Measurements from ENCODE around the gene DBH. TPM values are rescaled to one million over a fixed set of nuclear protein-coding genes. Genes with fewer than 3 reads are reported as not detected.

DBH gene
- total and polyA plus RNA-seq, 2 donors (not counting 1 experiment from before 2014, with no cell fraction given): not detected

DNA sequence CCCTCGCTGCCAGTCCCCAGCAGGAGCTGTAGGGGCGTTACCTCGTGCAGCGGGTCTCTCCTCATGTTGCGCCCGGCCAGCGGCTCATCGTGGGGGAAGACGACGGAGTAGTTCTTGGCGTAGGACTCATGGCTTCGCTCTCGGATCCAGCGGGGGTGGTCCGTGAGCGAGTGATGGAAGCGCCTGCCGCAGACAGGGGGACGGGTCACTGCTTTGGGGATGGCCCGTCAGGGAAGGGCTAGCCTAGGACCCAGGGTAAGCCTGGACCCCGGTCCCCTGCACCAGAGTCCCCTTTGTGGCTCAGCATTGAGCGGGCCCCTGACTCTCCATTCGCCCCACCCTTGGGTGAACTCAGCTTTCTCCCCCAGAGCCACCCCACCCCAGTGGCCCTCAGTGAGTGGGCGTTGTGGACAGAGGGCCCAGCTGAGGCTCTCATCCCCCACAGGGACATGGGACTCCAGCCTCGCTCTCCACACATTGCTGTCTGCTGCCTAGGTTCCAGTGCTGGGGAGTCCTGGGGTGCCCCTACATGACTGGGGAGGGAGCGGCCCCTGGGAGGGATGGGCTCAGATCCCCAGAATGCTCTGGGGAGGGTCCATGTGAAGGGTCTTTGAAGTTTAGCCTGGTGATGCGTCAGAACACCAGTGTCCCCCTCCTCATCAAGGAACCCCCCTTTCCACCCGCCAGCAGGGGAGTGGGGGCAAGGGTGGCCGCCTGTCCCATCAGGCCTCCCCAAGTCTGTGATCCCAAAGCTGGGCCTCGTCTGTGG is 72.3 kb downstream of the DBH start:
- no peaks in the 10 kb centered on the region for H3K9me3 Mint-ChIP-seq (ENCODE audit: insufficient read depth)
- Histone ChIP-seq H3K27ac (ENCODE audit: low read length in 2 of 2) (no peak overlapping the region), H3K9ac (ENCODE audit: low read length) (no peak overlapping the region), H3K4me1 (ENCODE audit: control insufficient read depth in 2 of 2, insufficient read depth in 2 of 2, low read length in 2 of 2) (peaks cover 0 to 24% of the 10 kb centered on the region in 2 donors), H3K36me3 (replicated peaks in 1 of 2; ENCODE audit: control extremely low read depth in 1 of 2, control insufficient read depth in 1 of 2, extremely low read depth in 1 of 2, insufficient read depth in 2 of 2, low read length in 1 of 2) (no peaks in the 10 kb centered on the region), H3K79me2 (ENCODE audit: control insufficient read depth, insufficient read depth, low read length) (no peaks in the 10 kb centered on the region), H3K9me3 (ENCODE audit: control extremely low read depth in 1 of 3, control insufficient read depth in 2 of 3, insufficient read depth in 1 of 3, low read length in 2 of 3) (no peaks in the 10 kb centered on the region), H3K4me3 (ENCODE audit: control extremely low read depth in 1 of 5, extremely low read depth in 1 of 5, insufficient read depth in 1 of 5, low read depth in 2 of 5, low read length in 4 of 5) (no peak overlapping the region), H3K4me2 (replicated peaks; ENCODE audit: low read depth, low read length, poor library complexity, severe bottlenecking) (no peak overlapping the region), H2AFZ (ENCODE audit: insufficient read depth, low read depth, low read length, poor library complexity, severe bottlenecking) (no peak overlapping the region), H4K20me1 (ENCODE audit: control insufficient read depth, insufficient read depth, low read length, poor library complexity, severe bottlenecking) (no peaks in the 10 kb centered on the region), H3K27me3 (replicated peaks in 1 of 4; ENCODE audit: control extremely low read depth in 1 of 4, control insufficient read depth in 3 of 4, insufficient read depth in 4 of 4, low read length in 3 of 4) (peaks cover 0 to 2% (median 0%) of the 10 kb centered on the region in 4 experiments)
- TF ChIP-seq, protein P1, sequence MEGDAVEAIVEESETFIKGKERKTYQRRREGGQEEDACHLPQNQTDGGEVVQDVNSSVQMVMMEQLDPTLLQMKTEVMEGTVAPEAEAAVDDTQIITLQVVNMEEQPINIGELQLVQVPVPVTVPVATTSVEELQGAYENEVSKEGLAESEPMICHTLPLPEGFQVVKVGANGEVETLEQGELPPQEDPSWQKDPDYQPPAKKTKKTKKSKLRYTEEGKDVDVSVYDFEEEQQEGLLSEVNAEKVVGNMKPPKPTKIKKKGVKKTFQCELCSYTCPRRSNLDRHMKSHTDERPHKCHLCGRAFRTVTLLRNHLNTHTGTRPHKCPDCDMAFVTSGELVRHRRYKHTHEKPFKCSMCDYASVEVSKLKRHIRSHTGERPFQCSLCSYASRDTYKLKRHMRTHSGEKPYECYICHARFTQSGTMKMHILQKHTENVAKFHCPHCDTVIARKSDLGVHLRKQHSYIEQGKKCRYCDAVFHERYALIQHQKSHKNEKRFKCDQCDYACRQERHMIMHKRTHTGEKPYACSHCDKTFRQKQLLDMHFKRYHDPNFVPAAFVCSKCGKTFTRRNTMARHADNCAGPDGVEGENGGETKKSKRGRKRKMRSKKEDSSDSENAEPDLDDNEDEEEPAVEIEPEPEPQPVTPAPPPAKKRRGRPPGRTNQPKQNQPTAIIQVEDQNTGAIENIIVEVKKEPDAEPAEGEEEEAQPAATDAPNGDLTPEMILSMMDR (IDR thresholded peaks at IDR 0.05): no peak
- no peak for TF ChIP-seq EZH2 (IDR thresholded peaks at IDR 0.05; ENCODE audit: borderline replicate concordance, insufficient read depth, low read depth, low read length, poor library complexity, severe bottlenecking)
- CTCF ChIA-PET: interaction anchor here (0.5 to 1.3 kb wide), 2 partner anchors 15 to 353 kb away, joined by 3 to 4 read pairs; no protein-coding TSS in a partner anchor
- POLR2A ChIA-PET: no interaction called here
- ATAC-seq (ENCODE audit: low read depth): no peak
- intact Hi-C loops (cut with micrococcal nuclease): no loop called here
- peaks cover 30% of the 10 kb centered on the region for H3K4me1 Mint-ChIP-seq
- no peak for DNase-seq
- peaks cover 2% of the 10 kb centered on the region for H3K27me3 Mint-ChIP-seq
- H3K4me3 Mint-ChIP-seq: no peak overlapping the region
- WGBS (ENCODE audit: insufficient coverage): 94% methylated on average over 29 of the region's 30 CpGs
- no peak overlapping the region for H3K27ac Mint-ChIP-seq

Other genes with a start within 250 kb of the DBH start
- 37.1 and 39.9 TPM in 2 replicates for gene REXO4, start 218.4 kb upstream of the DBH start, total RNA-seq
- 22.2 and 25.0 TPM in 2 replicates for gene REXO4, start 218.4 kb upstream of the DBH start, polyA plus RNA-seq
- 2.5 and 3.3 TPM in 2 replicates for gene ADAMTS13, start 214.0 kb upstream of the DBH start, total RNA-seq
- gene ADAMTS13, start 214.0 kb upstream of the DBH start, polyA plus RNA-seq: 4.9 and 5.7 TPM in 2 replicates
- gene CACFD1, start 176.4 kb upstream of the DBH start, total RNA-seq: 31.1 and 37.1 TPM in 2 replicates
- 19.6 and 27.4 TPM in 2 replicates for gene CACFD1, start 176.4 kb upstream of the DBH start, polyA plus RNA-seq
- 47.0 and 51.8 TPM in 2 replicates for gene SLC2A6, start 157.3 kb upstream of the DBH start, total RNA-seq
- gene SLC2A6, start 157.3 kb upstream of the DBH start, polyA plus RNA-seq: 85.2 and 108 TPM in 2 replicates
- gene MYMK, start 111.4 kb upstream of the DBH start, total RNA-seq: not detected in 2 replicates
- not detected in 2 replicates for gene MYMK, start 111.4 kb upstream of the DBH start, polyA plus RNA-seq
- gene ADAMTSL2, start 101.7 kb upstream of the DBH start, total RNA-seq: not detected in 2 replicates
- gene ADAMTSL2, start 101.7 kb upstream of the DBH start, polyA plus RNA-seq: 0.03 TPM in 1 of 2 replicates, not detected in the other
- not detected in 2 replicates for gene FAM163B, start 27.0 kb upstream of the DBH start, total RNA-seq
- not detected in 2 replicates for gene FAM163B, start 27.0 kb upstream of the DBH start, polyA plus RNA-seq
- gene SARDH, start 102.0 kb downstream of the DBH start, total RNA-seq: 0.07 and 0.32 TPM in 2 replicates
- gene SARDH, start 102.0 kb downstream of the DBH start, polyA plus RNA-seq: 0.03 TPM in 1 of 2 replicates, not detected in the other